NCI-H1417 treated with DMSO at 0.1 percent for 48 hours (cell line): ENCODE data around the gene INPP5A.
"Not testable (repeated sequence)": the region's sequence is repeated elsewhere in the genome, so short reads cannot be mapped to it uniquely, and the experiment has no call there.

Experiments used
- DNase-seq: peaks from one replicate; lab custom pipeline; 2025; lab: John Stamatoyannopoulos, UW

INPP5A gene

DNA sequence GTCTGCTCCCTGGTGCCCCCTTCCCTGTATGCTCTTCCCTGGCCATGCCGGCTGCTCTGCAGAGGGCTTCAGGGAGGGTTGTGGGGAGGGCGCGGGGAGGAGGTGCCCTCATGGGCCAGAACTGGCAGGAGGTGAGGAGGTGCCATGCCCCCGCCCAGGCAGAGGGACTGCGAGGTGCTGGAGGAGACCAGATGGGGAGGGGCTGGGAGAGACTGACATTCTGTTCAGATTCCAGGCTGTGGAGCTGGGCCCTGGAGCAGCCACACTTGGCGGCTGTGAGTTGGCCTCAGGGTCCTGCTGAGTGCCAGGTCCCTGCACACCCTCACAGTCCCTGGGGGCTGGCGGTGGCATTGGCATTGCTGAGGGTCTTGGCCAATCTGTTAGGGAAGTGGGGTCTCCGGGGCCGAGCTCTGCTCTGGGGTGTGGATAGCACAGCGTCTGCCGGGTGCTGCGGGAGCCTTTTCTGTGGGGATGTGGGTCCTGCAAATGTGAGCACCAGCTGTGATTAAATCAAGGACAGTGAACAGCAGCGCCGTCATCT is 25.4 kb downstream of the INPP5A start:
- no peak for DNase-seq

- no peak for DNase-seq
Observed at GRCh38 chr10:132563485-132564248, 26.1 kb downstream of the INPP5A start.

- DNase-seq: no peak
Observed at GRCh38 chr10:132564249-132564605, 26.6 kb downstream of the INPP5A start.

DNA sequence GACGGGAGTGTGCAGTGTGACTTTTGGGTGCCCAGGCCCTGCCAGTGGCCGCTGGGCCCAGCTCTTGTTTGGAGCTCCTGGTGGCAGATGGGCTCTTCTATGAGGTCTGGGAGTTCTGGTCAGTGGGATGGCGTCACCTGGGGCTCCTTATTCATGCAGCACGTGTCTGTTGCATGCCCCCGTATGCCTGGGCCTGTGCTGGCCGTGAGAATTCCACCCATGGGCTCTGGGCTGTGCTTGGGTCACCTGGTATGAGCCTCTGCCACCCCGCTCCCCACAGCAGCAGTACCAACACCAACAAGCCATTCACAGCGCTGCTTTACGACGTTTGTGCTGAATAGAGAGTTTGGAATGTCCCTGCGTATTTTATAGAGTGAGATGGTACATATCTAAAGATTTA is 27.1 kb downstream of the INPP5A start:
- no peak for DNase-seq

GRCh38 chr10:132565516-132566209 is 28.1 kb downstream of the INPP5A start:
- DNase-seq: no peak

DNA sequence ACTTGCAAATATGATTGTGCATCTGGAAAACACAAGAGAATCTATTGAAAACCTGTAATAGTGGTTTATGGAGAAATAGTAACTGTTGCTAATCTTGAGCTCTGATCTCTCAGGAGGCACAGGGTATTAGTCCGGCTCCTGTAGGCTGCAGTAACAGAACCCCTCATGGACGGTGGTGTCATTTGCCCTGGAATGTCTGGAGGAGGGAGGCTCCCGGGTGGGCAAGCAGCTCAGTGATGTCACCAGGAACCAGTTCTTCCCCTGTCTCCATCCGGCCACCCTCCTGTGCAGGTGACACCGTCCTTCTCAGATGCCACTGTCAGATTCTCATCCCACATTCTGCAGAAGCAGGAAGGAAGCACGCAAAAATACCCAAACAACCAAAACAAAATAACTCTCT is 29.3 kb downstream of the INPP5A start:
- DNase-seq: no peak

DNA sequence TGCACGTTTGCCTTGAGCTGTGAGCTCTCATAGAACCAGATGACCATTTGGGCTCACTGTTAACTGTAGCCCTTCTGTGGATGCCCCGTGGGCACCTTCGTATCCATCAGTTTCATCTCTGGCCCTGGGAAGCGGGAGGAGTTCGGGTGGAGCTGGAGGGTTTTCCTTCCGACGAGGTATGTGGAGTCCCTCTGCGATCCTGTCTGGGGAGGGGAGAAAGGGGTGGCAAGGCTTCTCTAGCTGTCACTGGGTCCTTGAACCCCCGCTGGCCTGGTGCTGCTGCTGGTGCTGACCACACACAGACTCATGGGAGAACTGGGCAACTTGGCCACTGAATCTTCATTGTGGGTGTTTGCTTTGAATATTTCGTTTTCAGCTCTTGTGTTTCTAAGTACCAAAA is 32.7 kb downstream of the INPP5A start:
- no peak for DNase-seq

DNA sequence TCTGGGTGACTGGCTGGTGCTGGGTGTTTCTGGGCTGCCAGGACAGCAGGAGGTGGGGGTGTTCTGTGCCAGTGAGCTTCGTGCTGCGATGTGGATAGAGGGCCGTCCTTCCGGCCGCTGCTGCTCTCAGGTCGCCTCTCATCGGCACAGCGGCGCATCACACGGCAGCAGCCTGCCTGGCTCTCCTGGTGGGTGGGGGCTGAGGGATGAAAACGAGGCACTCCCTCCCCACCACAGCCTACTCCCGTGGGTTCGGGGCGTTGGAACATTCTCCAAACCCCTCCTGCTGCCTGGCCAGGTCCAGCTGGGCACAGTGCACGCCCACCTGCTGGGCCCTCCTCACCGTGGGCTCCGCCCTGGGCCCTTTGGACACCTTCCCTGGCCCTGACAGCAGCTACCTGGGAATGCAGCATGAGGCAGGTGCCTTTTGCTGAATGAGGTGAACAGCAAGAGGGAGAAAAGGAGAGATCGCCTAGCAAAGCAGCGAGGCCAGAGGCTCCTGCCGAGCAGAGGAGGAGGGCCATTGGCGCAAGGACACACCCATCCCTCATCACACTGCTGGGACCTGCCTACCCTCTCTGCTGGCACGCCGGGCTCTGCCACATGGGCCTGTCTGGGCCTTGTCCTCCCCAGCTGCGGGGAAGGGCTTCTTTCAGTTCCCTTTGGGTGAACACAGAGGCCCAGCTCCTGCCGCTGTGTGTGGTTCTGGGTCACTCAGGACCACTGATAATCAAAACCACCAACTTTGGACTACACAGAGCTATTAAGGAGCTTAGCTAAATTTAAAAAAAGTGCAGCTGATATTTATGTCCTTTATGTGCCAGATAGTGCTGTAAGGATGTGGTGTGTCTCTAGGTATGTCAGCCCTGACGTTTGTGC is 33.4 kb downstream of the INPP5A start:
- no peak for DNase-seq

- no peak for DNase-seq
Observed at GRCh38 chr10:132571650-132572544, 34.3 kb downstream of the INPP5A start.

DNA sequence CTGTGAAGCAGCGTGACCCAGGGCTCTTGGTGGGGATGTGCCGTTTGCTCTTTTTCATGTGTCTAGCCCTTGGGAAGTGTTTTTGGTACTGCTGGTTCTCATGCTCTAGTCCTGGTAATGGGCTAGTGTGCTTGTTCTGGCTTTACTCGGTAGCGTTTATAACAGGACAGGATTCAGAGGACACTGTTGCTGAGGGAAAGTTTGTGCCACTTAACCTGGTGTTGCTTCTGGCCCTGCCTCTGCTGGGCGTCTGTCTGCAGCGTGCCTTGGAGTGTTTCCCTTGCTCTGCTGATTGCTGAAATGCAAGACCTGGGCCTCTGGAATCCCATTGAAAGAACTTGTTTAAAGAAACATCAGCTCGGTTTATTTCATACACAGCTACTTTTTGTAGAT is 35.0 kb downstream of the INPP5A start:
- DNase-seq: no peak

- DNase-seq: not testable (repeated sequence)
Observed at GRCh38 chr10:132572946-132573345, 35.4 kb downstream of the INPP5A start.

- DNase-seq: no peak
Observed at GRCh38 chr10:132574288-132574687, 36.7 kb downstream of the INPP5A start.

DNA sequence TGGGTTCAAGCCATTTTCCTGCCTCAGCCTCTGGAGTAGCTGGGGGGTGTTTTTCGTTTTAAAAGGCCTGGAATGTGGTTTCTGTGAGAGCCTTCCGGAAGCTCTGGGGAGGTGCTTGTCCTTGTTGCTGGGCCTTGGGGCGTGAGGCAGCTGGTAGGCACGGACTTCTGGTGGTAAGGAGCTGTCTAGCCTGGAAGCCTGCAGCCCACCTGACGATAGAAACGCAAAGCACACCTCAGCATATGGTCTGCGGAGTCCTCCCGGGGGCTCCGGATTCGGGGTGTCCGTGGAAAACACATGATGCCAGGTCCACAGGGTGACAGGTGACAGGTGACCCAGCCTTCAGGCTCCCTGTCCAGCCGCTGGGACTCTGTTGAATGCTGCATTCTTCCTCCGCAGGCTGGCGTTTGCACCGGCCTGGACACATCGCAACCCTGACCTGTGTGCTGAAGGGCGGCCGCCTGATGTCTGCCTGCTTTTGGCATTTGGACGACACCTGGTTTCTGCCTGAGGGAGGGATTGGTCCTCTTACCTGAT is 37.3 kb downstream of the INPP5A start:
- no peak for DNase-seq

DNA sequence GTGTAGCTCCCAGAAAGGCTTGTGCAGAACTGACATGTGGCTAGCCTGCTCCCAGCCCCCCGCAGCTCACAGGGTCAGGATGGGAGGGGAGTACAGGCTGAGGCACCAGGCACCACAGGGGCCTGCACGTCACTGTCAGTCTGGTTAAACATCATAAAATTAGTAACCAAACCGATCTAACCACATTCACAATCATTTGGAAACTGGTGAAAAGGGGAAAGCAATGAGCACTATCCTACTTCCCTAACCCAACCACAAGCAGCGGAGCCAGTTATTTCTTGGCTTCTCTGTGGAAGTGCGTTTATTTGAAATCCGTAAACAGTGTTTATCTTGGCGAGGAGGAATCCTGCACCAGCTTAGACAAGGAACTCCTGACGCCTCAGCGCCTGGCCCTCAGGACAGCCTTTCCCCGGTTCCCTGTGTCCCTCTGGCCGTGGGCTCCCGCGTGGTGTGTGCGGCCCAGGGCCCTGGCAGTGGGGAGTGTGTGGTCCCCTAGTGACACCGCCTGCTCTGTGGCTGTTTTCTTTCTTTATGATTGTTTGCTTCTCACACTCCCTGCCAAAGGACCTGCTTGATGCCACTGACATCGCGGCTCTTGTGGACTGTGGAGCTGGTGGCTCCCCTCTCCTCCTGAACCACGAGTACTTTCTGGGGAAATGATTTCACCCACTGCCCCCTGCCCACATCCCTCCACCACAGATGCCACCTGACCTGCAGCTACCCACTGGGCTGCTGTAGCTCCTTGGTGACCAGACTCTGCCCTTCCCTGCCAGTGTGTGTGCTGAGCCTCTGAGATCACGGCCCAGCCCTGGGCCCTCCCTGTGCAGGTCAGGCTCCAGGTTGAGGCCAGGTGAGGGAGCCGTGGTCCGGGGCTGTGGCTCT is 38.0 kb downstream of the INPP5A start:
- no peak for DNase-seq

DNA sequence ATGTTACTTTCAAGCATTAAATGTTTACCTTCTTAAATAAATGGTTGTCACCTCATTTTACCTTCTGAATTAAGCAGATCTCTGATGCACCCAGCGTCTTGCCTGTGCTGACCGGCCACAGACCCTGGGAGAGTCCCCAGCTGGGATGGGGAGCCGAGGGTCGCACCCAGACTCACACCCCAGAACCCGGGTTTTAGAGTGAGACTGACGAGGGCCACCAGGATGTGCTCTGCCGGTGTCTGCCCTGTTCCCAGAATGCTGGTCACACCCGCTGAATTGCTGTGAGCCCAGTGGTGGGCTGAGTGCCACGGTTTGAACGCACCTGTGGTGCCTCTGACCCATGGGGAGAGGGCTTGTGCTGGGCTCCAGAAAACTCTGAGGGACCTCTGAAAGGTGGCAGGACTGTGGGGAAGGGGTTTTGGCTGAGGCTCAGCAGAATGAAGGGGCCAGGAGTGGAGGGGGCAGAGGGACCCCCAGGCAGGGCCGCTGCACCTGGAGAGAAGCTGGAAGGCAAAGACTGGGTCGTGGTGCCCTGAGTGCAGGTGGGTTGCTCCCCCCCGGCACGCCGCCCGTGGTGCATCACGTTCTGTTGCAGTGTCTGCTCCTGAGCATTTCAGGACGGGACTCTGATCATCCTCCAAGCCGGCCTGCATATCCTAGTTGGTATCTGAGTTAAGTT is 39.2 kb downstream of the INPP5A start:
- DNase-seq: no peak

DNA sequence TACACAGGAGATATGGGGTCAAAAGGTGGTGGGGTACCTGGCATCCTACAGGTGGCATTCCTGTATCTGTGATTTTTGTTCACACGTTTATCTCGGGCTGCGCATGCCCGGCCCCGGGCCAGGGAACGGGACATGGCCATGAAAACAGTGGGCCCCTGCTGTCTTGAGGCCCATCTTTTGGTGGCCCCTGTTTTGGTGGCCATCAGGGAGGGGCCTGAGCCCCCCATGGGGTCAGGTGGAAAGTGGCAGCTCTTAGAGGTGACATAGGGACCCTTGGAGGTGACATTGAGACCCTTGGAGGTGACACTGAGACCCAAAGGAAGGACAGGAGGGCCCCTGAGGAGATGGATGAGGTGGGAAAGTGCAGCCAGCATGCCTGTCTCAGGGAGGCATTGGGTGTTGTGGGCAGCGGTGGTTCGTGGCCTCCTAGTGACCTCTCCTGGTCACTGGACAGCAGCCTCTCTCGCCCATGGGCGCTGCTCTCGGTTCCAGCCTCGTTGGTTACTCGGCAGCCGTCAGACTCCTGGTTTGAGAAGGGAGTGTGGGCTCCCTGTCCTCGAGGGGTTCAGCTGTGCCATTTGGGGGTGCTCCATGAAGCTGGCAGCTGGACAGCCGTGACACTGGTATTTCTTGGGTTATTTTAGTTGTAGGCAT is 39.9 kb downstream of the INPP5A start:
- DNase-seq: no peak

DNA sequence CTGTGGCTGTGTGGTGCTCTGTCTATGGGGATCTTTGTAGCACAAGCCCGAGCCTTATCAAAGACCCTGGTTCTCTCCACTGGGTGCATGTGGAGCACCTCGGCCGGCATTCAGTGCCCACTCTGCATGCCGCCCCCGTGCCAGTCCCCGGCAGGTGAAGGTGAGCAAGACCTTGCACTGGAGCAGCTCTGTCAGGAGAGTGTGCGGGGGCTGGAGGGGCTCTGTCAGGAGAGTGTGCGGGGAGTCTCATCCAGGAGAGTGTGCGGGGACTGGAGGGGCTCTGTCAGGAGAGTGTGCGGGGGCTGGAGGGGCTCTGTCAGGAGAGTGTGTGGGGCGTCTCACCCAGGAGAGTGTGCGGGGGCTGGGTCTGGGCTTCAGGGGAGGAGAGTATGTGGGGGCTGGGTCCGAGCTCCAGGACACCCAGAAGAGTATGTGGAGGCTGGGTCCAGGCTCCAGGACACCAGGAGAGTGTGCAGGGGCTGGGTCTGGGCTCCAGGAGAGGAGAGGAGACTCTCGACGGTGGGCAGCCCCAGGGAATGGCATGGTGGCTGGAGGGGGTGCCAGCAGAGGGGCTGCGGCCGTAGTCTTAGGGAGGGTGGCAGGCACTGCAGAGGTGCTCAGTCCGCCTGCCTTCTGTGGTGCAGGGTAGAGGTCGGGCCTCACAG is 40.8 kb downstream of the INPP5A start:
- DNase-seq: no peak

DNA sequence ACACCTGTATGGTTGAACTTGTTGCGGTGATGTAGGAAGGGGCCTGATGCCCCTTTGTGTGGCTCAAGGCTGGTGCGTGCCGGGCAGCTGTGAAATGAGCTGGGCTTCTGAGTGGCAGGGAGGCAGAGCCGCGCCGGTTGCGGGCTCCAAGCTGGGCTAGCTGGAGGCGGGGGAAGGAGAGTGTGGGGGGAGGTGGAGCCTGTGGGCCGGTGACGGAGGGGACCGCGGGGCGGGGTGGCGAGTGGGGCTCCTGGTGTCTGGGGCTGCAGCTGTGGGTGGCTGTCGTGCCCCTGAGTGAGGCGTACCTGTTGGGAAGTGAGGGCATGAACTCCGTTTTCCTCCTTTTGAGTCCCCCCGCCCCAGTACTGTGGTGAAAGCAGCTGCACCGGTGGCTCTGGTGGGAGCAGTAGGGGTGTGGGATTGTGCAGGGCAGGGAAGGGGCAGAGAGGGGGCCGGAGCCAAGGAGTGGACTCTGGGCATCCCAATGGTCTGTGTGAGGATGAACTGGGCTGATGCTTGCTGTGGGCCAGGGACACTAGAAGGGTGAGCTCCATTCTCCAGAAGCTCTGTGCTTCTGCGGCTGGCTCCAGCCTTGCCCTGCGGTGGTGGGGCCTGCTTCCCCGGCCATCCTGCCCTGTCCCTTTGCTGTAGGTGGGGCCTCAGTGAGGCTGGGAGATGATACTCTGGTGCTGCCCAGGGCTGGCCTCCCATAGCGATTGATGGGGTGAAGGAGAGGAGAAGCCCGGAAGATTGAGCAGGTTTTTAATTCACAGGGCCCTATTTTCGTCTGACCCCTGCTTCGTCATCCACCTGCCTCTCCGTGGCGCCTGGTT is 41.7 kb downstream of the INPP5A start:
- DNase-seq: no peak
